ENCODE measurements around the gene HOXA7.

Gene HOXA7

DNA sequence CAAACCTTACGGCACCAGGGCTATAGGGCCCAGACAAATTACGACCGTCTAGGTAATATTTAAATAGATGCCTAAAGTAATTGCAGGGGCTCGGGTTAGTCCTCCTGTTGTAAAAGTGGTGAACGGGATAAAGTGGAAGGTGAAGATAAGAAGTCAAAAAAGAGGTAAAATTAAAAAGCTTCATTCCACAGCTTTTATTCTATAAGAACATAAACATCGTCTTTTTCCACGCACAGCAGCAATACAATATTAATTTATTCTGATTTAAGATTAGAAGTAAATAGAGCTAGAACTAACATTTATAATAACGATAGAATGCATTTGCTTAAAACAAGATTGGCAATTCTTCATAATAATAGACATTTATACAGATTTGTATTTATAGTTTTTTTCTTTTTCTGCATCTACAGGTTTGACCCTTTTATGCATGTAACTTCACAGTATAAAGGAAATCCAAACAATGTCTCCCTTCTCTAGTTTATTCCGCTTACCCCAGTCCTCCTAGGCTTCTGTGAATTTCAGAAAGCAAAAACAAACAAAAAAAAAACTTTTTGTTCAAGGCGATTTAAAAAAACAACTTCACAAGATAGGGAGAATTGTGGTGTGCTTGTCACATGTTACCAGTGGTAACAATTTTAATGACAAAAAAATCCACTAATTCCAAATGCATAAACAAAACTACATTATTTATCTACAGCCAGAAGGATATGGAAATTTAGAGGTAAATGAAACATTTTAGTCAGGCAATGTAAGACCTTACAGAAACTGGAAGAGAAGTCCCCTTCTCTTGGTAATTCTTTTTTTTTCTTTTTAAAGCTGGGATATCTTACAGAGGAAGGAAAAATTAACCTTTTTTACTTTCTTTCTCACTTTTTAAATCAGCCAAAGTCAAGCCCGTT is 14.2 kb upstream of the HOXA7 start:
- in situ Hi-C loops (cut with MboI; ENCODE audit: low pct_unique_long_range_greater_than_20kb, low sequenced_read_pairs, unreplicated experiment), result loop anchor here (25.0 kb wide), 1 partner anchor 808 kb away; no protein-coding TSS in a partner anchor
- TF ChIP-seq, protein P1, sequence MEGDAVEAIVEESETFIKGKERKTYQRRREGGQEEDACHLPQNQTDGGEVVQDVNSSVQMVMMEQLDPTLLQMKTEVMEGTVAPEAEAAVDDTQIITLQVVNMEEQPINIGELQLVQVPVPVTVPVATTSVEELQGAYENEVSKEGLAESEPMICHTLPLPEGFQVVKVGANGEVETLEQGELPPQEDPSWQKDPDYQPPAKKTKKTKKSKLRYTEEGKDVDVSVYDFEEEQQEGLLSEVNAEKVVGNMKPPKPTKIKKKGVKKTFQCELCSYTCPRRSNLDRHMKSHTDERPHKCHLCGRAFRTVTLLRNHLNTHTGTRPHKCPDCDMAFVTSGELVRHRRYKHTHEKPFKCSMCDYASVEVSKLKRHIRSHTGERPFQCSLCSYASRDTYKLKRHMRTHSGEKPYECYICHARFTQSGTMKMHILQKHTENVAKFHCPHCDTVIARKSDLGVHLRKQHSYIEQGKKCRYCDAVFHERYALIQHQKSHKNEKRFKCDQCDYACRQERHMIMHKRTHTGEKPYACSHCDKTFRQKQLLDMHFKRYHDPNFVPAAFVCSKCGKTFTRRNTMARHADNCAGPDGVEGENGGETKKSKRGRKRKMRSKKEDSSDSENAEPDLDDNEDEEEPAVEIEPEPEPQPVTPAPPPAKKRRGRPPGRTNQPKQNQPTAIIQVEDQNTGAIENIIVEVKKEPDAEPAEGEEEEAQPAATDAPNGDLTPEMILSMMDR (IDR thresholded peaks at IDR 0.05; ENCODE audit: extremely low read depth, insufficient read depth, missing control alignments), result no peak
- DNase-seq (ENCODE audit: low spot score), result no peak

DNA sequence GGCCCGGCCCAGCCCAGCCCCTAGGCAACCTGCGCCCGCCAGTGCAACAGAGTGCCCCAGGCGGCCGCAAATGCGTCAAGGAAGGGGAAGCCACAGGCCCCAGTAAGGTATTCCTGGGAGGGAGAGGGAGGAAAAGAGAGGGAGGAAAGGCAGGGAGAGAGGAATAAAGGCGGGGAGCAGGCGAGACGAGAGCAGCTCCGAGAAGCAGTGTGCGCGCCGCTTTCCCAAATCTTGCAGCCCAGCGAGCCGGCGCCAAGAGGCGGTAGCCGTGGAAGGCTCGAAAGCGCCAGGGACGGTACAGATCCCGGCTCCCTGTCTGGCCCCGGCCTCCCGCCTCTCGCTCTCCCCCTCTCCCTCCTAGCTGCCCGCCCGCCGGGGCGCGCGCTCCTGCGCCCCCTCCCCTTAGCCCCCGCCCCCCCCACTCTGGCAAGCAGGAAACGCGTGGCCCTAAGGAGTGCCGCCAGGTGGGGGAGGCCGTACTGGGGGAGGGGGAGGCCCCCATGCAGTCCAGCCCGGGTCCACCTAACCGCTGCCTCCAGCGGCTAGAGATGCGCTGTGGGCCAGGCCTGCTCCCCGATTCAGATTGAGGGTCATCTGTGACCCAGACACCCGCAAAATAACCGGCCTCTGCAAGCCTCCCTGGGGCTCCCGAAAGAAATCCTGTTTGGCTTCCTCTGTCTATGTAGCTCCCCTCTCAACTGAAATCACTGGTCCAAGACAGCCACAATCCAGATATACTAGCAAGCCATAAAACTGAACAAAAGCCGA is 13.4 kb upstream of the HOXA7 start:
- in situ Hi-C loops (cut with MboI; ENCODE audit: low pct_unique_long_range_greater_than_20kb, low sequenced_read_pairs, unreplicated experiment), result loop anchor here (10.0 to 25.0 kb wide), 2 partner anchors 808 to 1315 kb away; no protein-coding TSS in a partner anchor
- TF ChIP-seq, protein P1 (IDR thresholded peaks at IDR 0.05; ENCODE audit: extremely low read depth, insufficient read depth, missing control alignments), result no peak
- DNase-seq (ENCODE audit: low spot score), result no peak

DNA sequence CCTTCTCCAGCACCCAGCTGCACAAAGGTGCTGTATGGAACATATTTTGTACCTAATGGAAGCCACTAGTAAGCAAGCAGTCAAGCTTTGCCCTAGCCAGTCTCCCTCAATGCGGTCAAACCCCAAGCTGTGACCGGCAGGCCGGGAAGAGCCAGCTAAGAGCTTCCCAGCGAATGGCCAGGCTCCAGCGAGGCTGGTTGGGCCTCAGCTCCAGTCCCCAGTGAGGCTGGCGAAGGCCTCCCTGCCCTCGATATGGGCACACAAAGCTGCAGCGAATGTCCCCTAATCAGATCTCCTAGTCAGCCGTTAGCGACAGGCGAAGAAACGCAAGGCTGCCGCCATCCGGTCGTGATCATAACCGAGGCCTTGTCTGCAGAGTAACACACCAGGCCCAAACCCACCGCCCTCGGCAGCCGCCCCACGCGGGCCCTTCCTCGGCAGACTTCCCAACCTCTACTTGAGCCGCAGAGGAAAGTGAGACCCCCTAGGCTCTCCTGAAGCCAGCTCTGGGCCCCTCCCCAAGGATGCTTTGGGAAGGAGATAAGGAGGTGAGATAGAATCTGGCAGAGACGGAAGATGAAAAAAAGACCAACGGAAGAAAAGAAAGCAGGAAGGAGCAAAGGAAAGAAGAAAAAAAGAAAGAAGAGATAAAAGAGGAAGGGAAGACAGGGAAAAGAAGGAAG is 11.9 kb upstream of the HOXA7 start:
- in situ Hi-C loops (cut with MboI; ENCODE audit: low pct_unique_long_range_greater_than_20kb, low sequenced_read_pairs, unreplicated experiment), result loop anchor here (10.0 to 25.0 kb wide), 2 partner anchors 806 to 1314 kb away; no protein-coding TSS in a partner anchor
- no peak for DNase-seq (ENCODE audit: low spot score)

GRCh38 chr7:27167916-27168264 is 11.4 kb upstream of the HOXA7 start:
- TF ChIP-seq, protein P1 (IDR thresholded peaks at IDR 0.05; ENCODE audit: extremely low read depth, insufficient read depth, missing control alignments), result no peak
- DNase-seq (ENCODE audit: low spot score), result no peak
- in situ Hi-C loops (cut with MboI; ENCODE audit: low pct_unique_long_range_greater_than_20kb, low sequenced_read_pairs, unreplicated experiment), result loop anchor here (10.0 to 25.0 kb wide), 2 partner anchors 806 to 1313 kb away; no protein-coding TSS in a partner anchor

More for the DNA sequence above, 11.9 kb upstream of the HOXA7 start:
- TF ChIP-seq, protein P1 (IDR thresholded peaks at IDR 0.05; ENCODE audit: extremely low read depth, insufficient read depth, missing control alignments), result no peak

- in situ Hi-C loops (cut with MboI; ENCODE audit: low pct_unique_long_range_greater_than_20kb, low sequenced_read_pairs, unreplicated experiment), result loop anchor here (10.0 to 25.0 kb wide), 2 partner anchors 805 to 1312 kb away; no protein-coding TSS in a partner anchor
- TF ChIP-seq, protein P1 (IDR thresholded peaks at IDR 0.05; ENCODE audit: extremely low read depth, insufficient read depth, missing control alignments), result no peak
- DNase-seq (ENCODE audit: low spot score), result no peak
These were observed 10.3 kb upstream of the HOXA7 start for GRCh38 chr7:27166531-27167505.
